Left kidney (tissue), 2 donors: Measurements from ENCODE around the gene MYL6B. TPM values are rescaled to one million over a fixed set of nuclear protein-coding genes. Genes with fewer than 3 reads are reported as not detected.
A peak's percentile ranks its signal among the peaks of the same experiment; 100 is the strongest.

Experiments used
- DNase-seq: peaks from one replicate; pipeline ENCODE4 v3.0.0-alpha.2; 2013
- polyA plus RNA-seq: library from polyadenylated mRNA; unstranded; fragments of 120-200 nt; gene quantifications from one replicate; pipeline ENCODE4 v1.2.1, GENCODE V29; 2013; ENCODE audit not compliant: insufficient read length

The MYL6B gene
- polyA plus RNA-seq, 1 donor, result 155 TPM

- no peak for DNase-seq
Observed at GRCh38 chr12:56120158-56120846, 32.1 kb upstream of the MYL6B start.

GRCh38 chr12:56121204-56121870 is 31.1 kb upstream of the MYL6B start:
- DNase-seq, result no peak

- no peak for DNase-seq
Observed at GRCh38 chr12:56122637-56123036, 29.8 kb upstream of the MYL6B start.

DNA sequence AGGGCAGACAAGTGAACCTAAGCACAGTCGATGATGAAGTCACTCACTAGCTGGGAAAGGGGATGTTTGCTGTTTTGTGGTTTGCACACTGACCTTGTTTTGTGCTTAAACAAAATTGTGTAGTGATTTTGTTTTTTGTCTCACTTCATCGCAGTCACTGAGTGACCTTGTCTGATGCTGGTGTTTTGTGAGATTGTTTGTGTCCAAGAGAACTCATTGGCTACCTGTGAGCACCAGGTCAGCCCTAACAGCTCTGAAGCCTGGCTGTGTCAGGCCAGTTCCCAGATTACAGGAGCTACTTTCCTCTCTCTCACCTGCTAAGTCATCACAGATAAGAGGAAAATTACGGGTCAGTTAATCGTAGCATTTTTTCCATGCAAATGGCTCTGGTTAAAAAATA is 28.3 kb upstream of the MYL6B start:
- DNase-seq, result no peak

DNA sequence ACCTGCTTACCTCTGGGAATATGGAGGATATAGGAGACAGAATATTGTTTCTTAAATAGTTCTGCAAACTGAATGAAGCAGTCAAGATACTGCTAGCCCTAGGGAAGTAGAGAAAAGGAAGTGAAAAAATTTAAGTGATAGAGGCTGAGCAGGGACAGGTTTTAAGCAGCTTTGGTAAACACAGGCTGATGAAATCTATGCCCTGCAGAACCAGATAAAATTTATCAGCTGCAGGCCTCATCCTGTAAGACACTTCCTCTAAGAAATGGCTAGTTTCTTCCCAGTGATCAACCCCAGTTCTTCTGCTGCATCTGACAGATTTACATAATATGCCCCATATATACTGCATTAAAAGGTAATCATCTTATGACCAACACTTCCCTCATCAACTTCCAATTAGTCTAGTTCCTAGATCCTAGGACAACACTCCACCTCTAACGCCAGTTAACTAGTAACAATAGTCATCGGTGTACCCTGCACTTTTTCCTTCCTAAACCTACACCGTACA is 25.6 kb upstream of the MYL6B start:
- DNase-seq, result no peak

GRCh38 chr12:56127485-56127887 is 24.9 kb upstream of the MYL6B start:
- DNase-seq, result no peak

GRCh38 chr12:56127888-56128669 is 24.3 kb upstream of the MYL6B start, which contains the start of gene ESYT1:
TSS of gene ESYT1 (plus strand) at chr12:56128267. CDS start at chr12:56128320, 53 bp downstream.
- DNase-seq, result peak; percentile 100

GRCh38 chr12:56128670-56129205 is 23.6 kb upstream of the MYL6B start:
- DNase-seq, result no peak

DNA sequence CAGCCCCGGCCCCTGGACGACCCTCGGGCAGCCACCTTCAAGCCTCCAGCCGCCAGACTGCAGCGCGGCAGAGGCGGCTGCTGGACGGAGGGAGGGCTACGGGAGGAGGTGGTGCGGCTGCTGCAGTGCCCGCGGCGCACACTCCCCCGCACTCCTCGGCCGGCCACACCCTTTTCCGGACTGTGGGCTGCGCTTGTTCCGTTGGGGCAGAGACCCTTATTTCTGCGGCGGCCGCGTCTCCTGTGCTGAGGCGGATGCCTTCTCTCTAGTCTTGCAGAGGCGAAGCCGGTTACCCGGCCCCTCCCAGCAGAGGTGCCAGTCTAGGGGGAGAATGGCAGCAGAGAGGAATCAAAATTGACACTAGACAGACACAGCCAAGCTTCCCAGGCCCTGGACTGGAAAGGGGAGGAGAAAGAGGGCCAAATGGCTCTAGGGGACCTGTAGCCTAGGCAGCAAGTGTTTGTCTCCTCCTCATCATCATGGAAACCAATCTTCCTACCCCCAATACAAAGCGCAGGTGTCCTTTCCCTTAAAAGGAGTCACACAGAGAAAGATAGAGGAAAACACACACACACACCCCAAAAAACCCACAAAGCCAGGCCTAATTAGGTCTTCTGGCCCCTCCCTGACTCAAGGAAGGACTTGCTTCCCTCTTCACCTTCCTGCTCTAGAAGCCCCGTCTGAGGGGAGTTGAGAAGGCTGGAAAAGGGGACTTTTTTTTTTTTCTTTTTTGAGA is 23.0 kb upstream of the MYL6B start:
- DNase-seq, result no peak

- no peak for DNase-seq
Observed at GRCh38 chr12:56129942-56130495, 22.4 kb upstream of the MYL6B start.

DNA sequence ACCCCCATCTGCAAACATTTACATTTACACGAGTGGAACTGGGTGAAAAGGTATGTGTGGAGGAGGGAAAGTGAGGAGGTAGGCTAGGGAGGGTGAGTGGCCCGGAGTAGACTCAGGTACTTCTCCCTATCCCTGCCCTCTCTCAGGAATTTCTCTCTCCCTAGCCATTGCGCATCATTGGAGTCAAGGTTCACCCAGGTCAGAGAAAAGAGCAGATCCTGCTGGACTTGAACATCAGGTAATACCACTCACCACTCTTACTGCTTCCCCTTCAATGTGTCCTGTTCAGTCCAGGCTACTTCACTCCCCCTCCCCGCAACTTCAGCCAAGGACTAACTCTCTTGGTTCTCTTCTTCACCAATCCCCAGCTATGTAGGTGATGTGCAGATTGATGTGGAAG is 21.5 kb upstream of the MYL6B start:
- no peak for DNase-seq

DNA sequence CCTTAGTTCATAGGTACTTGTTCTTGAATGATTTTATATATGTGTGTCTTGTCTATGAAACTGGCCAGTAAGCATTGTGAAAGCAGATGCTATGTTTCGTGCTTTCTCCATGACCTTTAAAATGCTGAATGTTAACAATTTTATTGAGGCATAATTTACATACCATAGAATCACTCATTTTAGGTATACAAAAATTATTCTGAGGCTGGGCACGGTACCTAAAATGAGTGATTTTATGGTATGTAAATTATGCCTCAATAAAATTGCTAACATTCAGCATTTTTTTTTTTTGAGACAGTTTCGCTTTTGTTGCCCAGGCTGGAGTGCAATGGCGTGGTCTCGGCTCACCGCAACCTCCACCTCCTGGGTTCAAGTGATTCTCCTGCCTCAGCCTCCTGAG is 17.5 kb upstream of the MYL6B start:
- no peak for DNase-seq

- DNase-seq, result no peak
Observed at GRCh38 chr12:56137853-56138571, 14.4 kb upstream of the MYL6B start.

DNA sequence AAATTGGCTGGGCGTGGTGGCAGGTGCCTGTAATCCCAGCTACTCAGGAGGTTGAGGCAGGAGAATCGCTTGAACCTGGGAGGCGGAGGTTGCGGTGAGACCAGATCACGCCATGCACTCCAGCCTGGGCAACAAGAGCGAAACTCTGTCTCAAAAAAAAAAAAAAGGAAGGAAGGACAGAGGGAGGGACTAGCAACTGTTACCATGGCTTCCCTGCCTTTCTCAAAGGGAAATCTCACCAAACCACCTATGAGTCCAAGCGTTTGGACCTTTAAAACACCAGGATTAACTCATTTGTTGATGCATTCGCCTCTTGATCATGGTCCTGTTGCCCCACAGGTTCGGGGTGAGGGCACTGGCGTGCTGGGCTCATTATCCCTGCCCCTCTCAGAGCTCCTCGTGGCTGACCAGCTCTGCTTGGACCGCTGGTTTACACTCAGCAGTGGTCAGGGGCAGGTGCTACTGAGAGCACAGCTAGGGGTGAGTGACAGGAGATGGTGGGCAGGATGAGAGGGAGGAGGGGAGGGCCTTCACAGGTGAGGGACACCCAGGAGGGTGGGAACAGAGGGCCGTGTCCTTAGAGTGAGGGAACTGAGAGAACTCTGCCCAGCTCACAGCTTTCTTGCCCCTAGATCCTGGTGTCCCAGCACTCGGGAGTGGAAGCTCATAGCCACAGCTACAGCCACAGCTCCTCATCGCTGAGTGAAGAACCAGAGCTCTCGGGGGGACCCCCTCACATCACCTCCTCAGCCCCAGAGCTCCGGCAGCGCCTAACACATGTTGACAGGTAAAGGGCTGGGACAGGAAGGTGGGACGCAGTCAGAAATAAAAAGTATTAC is 10.2 kb upstream of the MYL6B start:
- DNase-seq, result no peak

DNA sequence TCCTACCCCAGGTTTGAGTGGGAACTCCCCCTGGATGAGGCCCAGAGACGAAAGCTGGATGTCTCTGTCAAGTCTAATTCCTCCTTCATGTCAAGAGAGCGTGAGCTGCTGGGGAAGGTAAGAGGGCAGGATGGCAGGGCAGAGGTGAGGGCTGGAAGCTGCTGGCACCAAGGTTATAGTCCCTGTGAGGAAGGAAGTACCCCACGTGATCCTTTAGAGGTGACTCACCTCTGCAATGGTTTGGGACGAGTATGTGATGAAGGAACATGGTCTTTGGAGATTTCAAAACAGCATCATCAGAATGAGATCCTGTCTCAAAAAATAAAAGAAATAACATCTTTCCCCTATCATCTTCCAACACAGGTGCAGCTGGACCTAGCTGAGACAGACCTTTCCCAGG is 9.2 kb upstream of the MYL6B start:
- DNase-seq, result no peak

DNA sequence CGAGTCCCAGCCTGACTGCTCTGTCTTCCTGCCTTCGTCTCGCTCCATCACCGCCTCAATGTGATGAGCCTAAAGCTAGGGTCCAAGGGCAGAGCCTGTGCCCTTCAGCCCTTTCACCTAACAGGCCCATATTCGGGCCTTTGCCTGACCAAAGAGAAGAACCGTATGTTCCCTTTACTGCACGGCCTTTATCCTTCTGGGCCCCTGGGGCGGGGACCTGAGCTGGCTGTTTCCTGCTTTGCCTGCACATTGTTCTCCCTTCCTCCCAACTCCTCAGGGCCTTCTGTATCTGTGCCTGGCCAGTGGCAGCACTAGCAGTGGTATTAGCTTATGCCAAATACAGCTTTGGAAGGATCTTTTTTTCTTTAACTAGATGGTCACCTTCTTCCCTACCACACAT is 8.5 kb upstream of the MYL6B start:
- DNase-seq, result no peak

- DNase-seq, result no peak
Observed at GRCh38 chr12:56145217-56145616, 7.2 kb upstream of the MYL6B start.

GRCh38 chr12:56146492-56147460 is 5.6 kb upstream of the MYL6B start:
- no peak for DNase-seq

DNA sequence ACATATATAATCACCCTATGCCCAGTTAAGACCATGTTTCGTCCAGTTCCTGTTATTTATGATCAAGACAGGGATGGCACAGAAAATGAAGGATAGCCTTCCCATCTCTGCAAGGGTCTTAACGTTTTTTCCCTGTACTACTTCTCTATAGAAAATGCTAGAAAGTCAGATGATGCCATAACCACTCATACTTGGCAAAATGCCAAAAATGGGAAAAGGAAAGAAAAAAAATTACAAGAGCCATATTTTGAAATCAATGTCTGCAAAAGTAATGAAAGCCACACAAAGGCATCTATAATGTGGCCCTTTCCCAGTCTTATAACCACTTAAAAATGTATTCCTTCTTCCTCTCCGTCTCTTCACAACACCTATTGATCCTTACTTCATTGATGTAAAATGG is 1.8 kb upstream of the MYL6B start:
- no peak for DNase-seq
